ENCODE results near the gene FOXP1. TPM values are rescaled to one million over a fixed set of nuclear protein-coding genes. Genes with fewer than 3 reads are reported as not detected.
A peak's percentile ranks its signal among the peaks of the same experiment; 100 is the strongest.

The FOXP1 gene
- polyA plus RNA-seq, 6 donors from 2014 or later = 441 to 620 (median 523) TPM

DNA sequence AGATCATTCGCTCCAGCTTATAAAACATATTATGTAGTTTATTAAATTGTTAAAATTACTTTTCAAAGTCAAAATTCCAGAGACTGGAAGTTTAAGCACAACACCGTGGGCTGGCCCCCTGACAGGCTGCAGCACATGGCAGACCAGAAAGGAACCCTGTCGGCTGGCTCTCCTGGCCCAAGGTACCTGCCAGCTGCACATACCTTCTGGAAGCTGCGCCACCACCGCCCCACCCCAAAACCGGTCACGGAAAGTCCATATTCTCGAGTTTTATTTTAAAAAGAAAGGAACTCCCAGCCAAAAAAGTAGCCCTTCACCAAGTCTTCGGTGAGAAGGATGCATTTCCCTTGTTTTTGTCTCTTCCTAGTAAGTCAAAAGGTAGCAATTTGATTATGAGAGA, 94.6 kb downstream of the FOXP1 start:
- H3K4me3 Mint-ChIP-seq = no peak overlapping the region
- H3K4me1 Mint-ChIP-seq = peaks cover 32 to 77% (median 61%) of the 10 kb centered on the region in 3 donors
- H3K27ac Mint-ChIP-seq = peak overlapping the region in 3 of 6 donors; percentile 51 to 82 (median 81)
- peaks cover 16 to 31% of the 10 kb centered on the region in 2 donors for H3K36me3 Mint-ChIP-seq
- ATAC-seq (ENCODE audit: low read depth in 2 of 2) (no peak), DNase-seq (no peak)
- peaks cover 0 to 6% (median 0%) of the 10 kb centered on the region in 7 donors for H3K9me3 Mint-ChIP-seq
- H3K27me3 Mint-ChIP-seq = no peaks in the 10 kb centered on the region

DNA sequence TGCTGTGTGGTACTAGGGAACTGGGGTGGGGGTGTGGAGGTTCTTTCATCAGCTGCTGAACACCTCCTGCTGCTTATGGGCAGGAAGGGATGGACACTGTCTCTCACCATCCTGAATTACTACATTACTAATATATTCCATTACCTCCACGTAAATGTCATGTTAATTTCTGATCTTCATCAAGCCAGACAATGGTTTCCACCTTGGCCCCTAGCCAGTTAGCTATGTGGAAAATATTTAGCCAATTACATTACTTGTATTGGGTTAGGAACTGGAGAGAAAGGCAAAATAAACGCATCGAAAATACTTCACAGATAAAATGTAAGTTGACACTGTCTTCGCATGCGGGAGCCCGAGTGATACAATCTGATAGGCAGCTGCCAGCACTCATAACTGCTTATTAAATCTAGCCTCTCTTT, 95.1 kb downstream of the FOXP1 start:
- peak overlapping the region in 5 of 6 donors; percentile 22 to 92 (median 69) for H3K27ac Mint-ChIP-seq
- peaks cover 0 to 6% (median 0%) of the 10 kb centered on the region in 7 donors for H3K9me3 Mint-ChIP-seq
- peak overlapping the region in 3 of 8 donors; percentile 15 to 59 (median 32) for H3K4me3 Mint-ChIP-seq
- peaks cover 35 to 78% (median 63%) of the 10 kb centered on the region in 3 donors for H3K4me1 Mint-ChIP-seq
- DNase-seq (no peak), ATAC-seq (ENCODE audit: low read depth in 2 of 2) (no peak)
- peaks cover 16 to 31% of the 10 kb centered on the region in 2 donors for H3K36me3 Mint-ChIP-seq
- no peaks in the 10 kb centered on the region for H3K27me3 Mint-ChIP-seq

DNA sequence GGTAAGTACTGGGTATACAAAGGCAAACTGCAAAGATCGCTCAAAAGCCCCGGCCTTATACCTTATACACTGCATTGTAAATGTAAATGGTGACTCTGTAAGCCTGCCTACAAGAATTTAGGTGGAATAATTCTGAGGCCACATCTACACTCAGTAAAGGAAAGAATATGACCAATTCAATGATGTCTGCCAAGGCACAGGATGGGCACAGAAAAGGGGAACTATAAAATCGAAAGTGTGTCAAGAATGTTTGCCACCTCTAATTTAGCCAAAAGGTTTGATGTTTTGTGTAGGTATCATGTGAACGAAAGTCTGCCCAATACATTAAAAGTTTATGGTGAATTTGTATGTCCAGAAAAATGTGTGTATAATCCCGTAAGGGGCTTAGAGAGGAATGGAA, 96.1 kb downstream of the FOXP1 start:
- ATAC-seq (ENCODE audit: low read depth in 2 of 2) (peak; percentile 98 to 99), DNase-seq (peak; percentile 56)
- Mint-ChIP-seq H3K36me3 (peaks cover 12 to 25% of the 10 kb centered on the region in 2 donors), H3K4me1 (peaks cover 39 to 76% (median 61%) of the 10 kb centered on the region in 3 donors), H3K9me3 (peaks cover 0 to 6% (median 0%) of the 10 kb centered on the region in 7 donors), H3K27ac (peak overlapping the region; percentile 48 to 92 (median 81)), H3K4me3 (peak overlapping the region in 7 of 8 donors; percentile 10 to 79 (median 35)), H3K27me3 (no peaks in the 10 kb centered on the region)

DNA sequence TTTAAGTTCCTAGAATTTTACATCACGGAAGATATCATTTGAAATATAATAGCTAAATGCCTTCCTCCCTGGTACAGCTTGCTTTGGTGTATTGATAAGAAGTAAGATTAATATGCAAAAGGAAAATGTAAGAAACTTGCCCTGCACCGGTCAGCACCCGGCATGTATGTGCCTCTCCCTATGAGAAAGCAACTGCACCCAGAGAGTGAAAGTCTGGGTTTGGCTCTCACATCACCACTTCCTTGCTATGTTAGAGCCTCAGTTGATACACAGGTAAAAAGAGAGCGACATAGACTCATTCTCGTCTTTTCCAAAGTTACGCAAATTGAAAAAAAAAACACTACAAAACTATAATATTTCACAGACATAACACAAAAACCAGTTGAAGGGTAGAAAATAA, 96.7 kb downstream of the FOXP1 start:
- H3K4me1 Mint-ChIP-seq = peaks cover 39 to 76% (median 58%) of the 10 kb centered on the region in 3 donors
- no peak for DNase-seq

DNA sequence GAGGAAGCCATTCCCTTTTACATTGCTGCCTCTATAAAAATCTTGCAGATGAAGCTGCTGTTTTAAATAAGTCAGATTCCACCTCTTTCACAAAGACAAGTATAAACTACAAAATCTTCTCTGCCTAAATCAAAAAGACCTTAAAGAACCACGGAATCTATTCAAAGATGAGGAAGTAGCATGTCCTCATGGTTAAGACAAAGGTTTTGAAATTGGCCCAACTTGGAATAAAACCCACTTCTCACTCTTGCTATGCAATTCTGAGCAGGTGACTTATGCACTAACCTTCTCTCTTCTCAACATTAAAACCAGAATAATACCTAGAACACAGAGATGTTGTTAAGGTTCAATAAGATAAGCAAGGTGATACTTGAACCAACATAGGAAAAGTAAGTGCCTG, 97.6 kb downstream of the FOXP1 start:
- Mint-ChIP-seq H3K4me1 (peaks cover 39 to 78% (median 60%) of the 10 kb centered on the region in 3 donors), H3K27ac (peak overlapping the region in 4 of 6 donors; percentile 15 to 57 (median 42)), H3K4me3 (peak overlapping the region in 4 of 8 donors; percentile 3 to 44 (median 30)), H3K9me3 (no peaks in the 10 kb centered on the region), H3K27me3 (no peaks in the 10 kb centered on the region), H3K36me3 (peaks cover 0 to 13% of the 10 kb centered on the region in 2 donors)
- DNase-seq (no peak), ATAC-seq (ENCODE audit: low read depth in 2 of 2) (no peak)

More for the DNA sequence above, 96.7 kb downstream of the FOXP1 start:
- H3K4me3 Mint-ChIP-seq = peak overlapping the region in 2 of 8 donors; percentile 65 to 79
- peaks cover 0 to 6% (median 0%) of the 10 kb centered on the region in 7 donors for H3K9me3 Mint-ChIP-seq
- peak overlapping the region in 5 of 6 donors; percentile 68 to 92 (median 87) for H3K27ac Mint-ChIP-seq
- no peak for ATAC-seq (ENCODE audit: low read depth in 2 of 2)
- H3K27me3 Mint-ChIP-seq = no peaks in the 10 kb centered on the region
- peaks cover 8 to 22% of the 10 kb centered on the region in 2 donors for H3K36me3 Mint-ChIP-seq

- DNase-seq = no peak
- ATAC-seq (ENCODE audit: low read depth in 2 of 2) = no peak
- Mint-ChIP-seq H3K27ac (peak overlapping the region in 4 of 6 donors; percentile 39 to 70 (median 58)), H3K36me3 (peaks cover 0 to 7% of the 10 kb centered on the region in 2 donors), H3K4me1 (peaks cover 46 to 87% (median 69%) of the 10 kb centered on the region in 3 donors), H3K9me3 (peaks cover 0 to 3% (median 0%) of the 10 kb centered on the region in 7 donors), H3K27me3 (no peaks in the 10 kb centered on the region), H3K4me3 (no peak overlapping the region)
Observed at GRCh38 chr3:71484452-71484851, 99.1 kb downstream of the FOXP1 start.

GRCh38 chr3:71484047-71484446, 99.5 kb downstream of the FOXP1 start:
- H3K4me3 Mint-ChIP-seq = peak overlapping the region in 1 of 8 donors; percentile 42
- H3K9me3 Mint-ChIP-seq = peaks cover 0 to 3% (median 0%) of the 10 kb centered on the region in 7 donors
- peaks cover 46 to 87% (median 73%) of the 10 kb centered on the region in 3 donors for H3K4me1 Mint-ChIP-seq
- peaks cover 0 to 7% of the 10 kb centered on the region in 2 donors for H3K36me3 Mint-ChIP-seq
- DNase-seq (no peak), ATAC-seq (ENCODE audit: low read depth in 2 of 2) (no peak)
- peak overlapping the region in 2 of 6 donors; percentile 39 to 56 for H3K27ac Mint-ChIP-seq
- no peaks in the 10 kb centered on the region for H3K27me3 Mint-ChIP-seq

DNA sequence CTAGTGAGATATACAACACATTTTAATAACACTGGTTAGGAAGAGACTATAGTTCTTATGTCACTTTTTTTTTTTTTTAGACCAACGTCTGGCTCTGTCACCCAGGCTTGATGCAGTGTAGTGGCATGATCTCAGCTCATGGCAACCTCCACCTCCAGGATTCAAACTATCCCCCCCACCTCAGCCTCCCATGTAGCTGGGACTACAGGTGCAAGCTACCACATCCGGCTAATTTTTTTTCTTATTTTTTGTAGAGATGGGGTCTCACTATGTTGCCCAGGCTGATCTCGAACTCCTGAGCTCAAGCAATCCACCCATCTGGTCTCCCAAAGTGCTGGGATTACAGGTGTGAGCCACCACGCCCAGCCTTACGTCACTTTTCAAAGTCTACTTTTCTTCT, 100.8 kb downstream of the FOXP1 start:
- no peak for DNase-seq
- peak overlapping the region in 3 of 6 donors; percentile 74 to 78 (median 76) for H3K27ac Mint-ChIP-seq
- peaks cover 0 to 3% (median 0%) of the 10 kb centered on the region in 7 donors for H3K9me3 Mint-ChIP-seq
- H3K4me1 Mint-ChIP-seq = peaks cover 53 to 85% (median 85%) of the 10 kb centered on the region in 3 donors
- peaks cover 0 to 7% of the 10 kb centered on the region in 2 donors for H3K36me3 Mint-ChIP-seq
- H3K4me3 Mint-ChIP-seq = peak overlapping the region in 2 of 8 donors; percentile 45 to 76
- no peaks in the 10 kb centered on the region for H3K27me3 Mint-ChIP-seq
- no peak for ATAC-seq (ENCODE audit: low read depth in 2 of 2)

- peaks cover 0 to 5% (median 0%) of the 10 kb centered on the region in 7 donors for H3K9me3 Mint-ChIP-seq
- peaks cover 52 to 67% (median 64%) of the 10 kb centered on the region in 3 donors for H3K4me1 Mint-ChIP-seq
- ATAC-seq (ENCODE audit: low read depth in 2 of 2) = peak; percentile 82 to 87
- peak overlapping the region in 5 of 6 donors; percentile 74 to 91 (median 83) for H3K27ac Mint-ChIP-seq
- H3K4me3 Mint-ChIP-seq = peak overlapping the region in 3 of 8 donors; percentile 16 to 59 (median 47)
- no peaks in the 10 kb centered on the region for H3K27me3 Mint-ChIP-seq
- H3K36me3 Mint-ChIP-seq = peaks cover 12 to 18% of the 10 kb centered on the region in 2 donors
- no peak for DNase-seq
Observed at GRCh38 chr3:71478568-71478967, 105.0 kb downstream of the FOXP1 start.

- Mint-ChIP-seq H3K4me1 (peaks cover 44 to 71% (median 64%) of the 10 kb centered on the region in 3 donors), H3K36me3 (peaks cover 18 to 31% of the 10 kb centered on the region in 2 donors)
Observed at GRCh38 chr3:71476950-71477349, 106.6 kb downstream of the FOXP1 start.

GRCh38 chr3:71469138-71469435, 114.4 kb downstream of the FOXP1 start:
- peak overlapping the region in 4 of 6 donors; percentile 1 to 55 (median 30) for H3K27ac Mint-ChIP-seq
- no peaks in the 10 kb centered on the region for H3K27me3 Mint-ChIP-seq
- no peak for DNase-seq
- H3K4me1 Mint-ChIP-seq = peaks cover 34 to 66% (median 60%) of the 10 kb centered on the region in 3 donors
- H3K9me3 Mint-ChIP-seq = peaks cover 0 to 7% (median 2%) of the 10 kb centered on the region in 7 donors
- peaks cover 17 to 21% of the 10 kb centered on the region in 2 donors for H3K36me3 Mint-ChIP-seq
- no peak for ATAC-seq (ENCODE audit: low read depth in 2 of 2)
- H3K4me3 Mint-ChIP-seq = no peak overlapping the region

More at GRCh38 chr3:71476950-71477349, 106.6 kb downstream of the FOXP1 start:
- DNase-seq (no peak), ATAC-seq (ENCODE audit: low read depth in 2 of 2) (no peak)
- H3K4me3 Mint-ChIP-seq = no peak overlapping the region
- H3K27ac Mint-ChIP-seq = peak overlapping the region in 1 of 6 donors; percentile 42
- no peaks in the 10 kb centered on the region for H3K27me3 Mint-ChIP-seq
- peaks cover 0 to 11% (median 0%) of the 10 kb centered on the region in 7 donors for H3K9me3 Mint-ChIP-seq

- Mint-ChIP-seq H3K4me1 (peaks cover 35 to 71% (median 66%) of the 10 kb centered on the region in 3 donors), H3K27me3 (no peaks in the 10 kb centered on the region), H3K9me3 (peaks cover 0 to 6% (median 0%) of the 10 kb centered on the region in 7 donors), H3K27ac (peak overlapping the region in 5 of 6 donors; percentile 8 to 82 (median 55)), H3K36me3 (peaks cover 16 to 20% of the 10 kb centered on the region in 2 donors), H3K4me3 (peak overlapping the region in 1 of 8 donors; percentile 28)
- ATAC-seq (ENCODE audit: low read depth in 2 of 2) (no peak), DNase-seq (no peak)
Observed at GRCh38 chr3:71468311-71469137, 115.0 kb downstream of the FOXP1 start.

GRCh38 chr3:71466483-71466882, 117.0 kb downstream of the FOXP1 start:
- Mint-ChIP-seq H3K27me3 (no peaks in the 10 kb centered on the region), H3K9me3 (peaks cover 0 to 3% (median 0%) of the 10 kb centered on the region in 7 donors), H3K36me3 (peaks cover 8 to 23% of the 10 kb centered on the region in 2 donors), H3K27ac (peak overlapping the region in 5 of 6 donors; percentile 63 to 95 (median 71)), H3K4me1 (peaks cover 43 to 75% (median 66%) of the 10 kb centered on the region in 3 donors), H3K4me3 (peak overlapping the region in 1 of 8 donors; percentile 16)
- no peak for ATAC-seq (ENCODE audit: low read depth in 2 of 2)
- no peak for DNase-seq

Data from naive B cell (primary cell).